Erythroblast (primary cell): ENCODE measurements around the gene RTCB.

Source experiments
- GATA1 ChIP-seq: IDR thresholded peaks from 2 replicates; pipeline ENCODE4 v1.6.1; 2011; ENCODE audit warnings: low read depth, mild to moderate bottlenecking, control low read depth, low read length, moderate library complexity
- POLR2A ChIP-seq: IDR thresholded peaks from 2 replicates; pipeline ENCODE4 v1.6.1; 2011; ENCODE audit warnings: mild to moderate bottlenecking, low read length

- no peak for TF ChIP-seq POLR2A
- TF ChIP-seq GATA1, result no peak
These were observed 5.9 kb upstream of the RTCB start for GRCh38 chr22:32417906-32418305.
